Activated T-cell treated with anti-CD3 and anti-CD28 coated beads, Interleukin-2, amount 50 U/mL, for 4 hours (primary cell): ENCODE results near the gene UCP3. TPM values are rescaled to one million over a fixed set of nuclear protein-coding genes. Genes with fewer than 3 reads are reported as not detected.
A peak's percentile ranks its signal among the peaks of the same experiment; 100 is the strongest.

Source experiments
- ATAC-seq, 2 donors: fragments of 200-7000 bp; cut with Tn5 transposase; one replicate each; pipeline ENCODE4 v1.10.0; 2021
- DNase-seq: peaks from one replicate; pipeline ENCODE4 v3.0.0-alpha.2; 2020
- H3K27me3 Mint-ChIP-seq: one replicate; pipeline ENCODE4 v1.8.0; 2021; ENCODE audit warnings: low read depth, mixed read lengths
- H3K36me3 Mint-ChIP-seq: one replicate; pipeline ENCODE4 v1.8.0; 2022; ENCODE audit warnings: mixed read lengths; ENCODE audit not compliant: insufficient read depth
- H3K4me1 Mint-ChIP-seq: one replicate; pipeline ENCODE4 v1.8.0; 2021; ENCODE audit warnings: low read depth, mixed read lengths
- H3K4me3 Mint-ChIP-seq: one replicate; pipeline ENCODE4 v1.8.0; 2021; ENCODE audit warnings: mild to moderate bottlenecking, moderate library complexity, mixed read lengths
- H3K9me3 Mint-ChIP-seq: one replicate; pipeline ENCODE4 v1.8.0; 2021; ENCODE audit warnings: mixed read lengths
- total RNA-seq, 3 donors: library from RNA; stranded (reverse); gene quantifications; one replicate each; pipeline ENCODE4 v1.2.1, GENCODE V29; 2021

The UCP3 gene
- total RNA-seq, 3 donors from 2014 or later: 1.3 to 2.6 (median 1.7) TPM

GRCh38 chr11:73950869-73951710, 57.8 kb downstream of the UCP3 start, which contains the start of gene DNAJB13:
TSS of gene DNAJB13 (plus strand) at chr11:73951026. CDS start at chr11:73951070, 44 bp downstream.
- Mint-ChIP-seq H3K4me1 (no peaks in the 10 kb centered on the region), H3K9me3 (no peaks in the 10 kb centered on the region), H3K36me3 (no peaks in the 10 kb centered on the region), H3K27me3 (no peaks in the 10 kb centered on the region), H3K4me3 (no peak within 1 kb of the TSS)
- peak in 1 of 2 donors; percentile 62 for ATAC-seq
- no peak for DNase-seq

Other genes starting within 250 kb of the UCP3 start
- gene RAB6A, start 248.0 kb downstream of the UCP3 start, total RNA-seq: 10 to 100 TPM; 53.3 to 62.7 (median 59.5) TPM
- 10 to 100 TPM; 49.9 to 51.5 (median 51.3) TPM for gene MRPL48, start 221.2 kb downstream of the UCP3 start, total RNA-seq
- gene COA4, start 132.2 kb downstream of the UCP3 start, total RNA-seq: 100 to 1,000 TPM; 124 to 137 (median 128) TPM
- gene PAAF1, start 132.1 kb downstream of the UCP3 start, total RNA-seq: 10 to 100 TPM; 21.6 to 28.4 (median 22.0) TPM
- gene DNAJB13, start 58.1 kb downstream of the UCP3 start, total RNA-seq: under 1 TPM in 2 of 3 donors, not detected in 1; 0.27 to 0.61 TPM
- gene UCP2, start 26.2 kb downstream of the UCP3 start, total RNA-seq: 100 to 1,000 TPM in 1 of 3 donors, 10 to 100 TPM in 2; 69.3 to 146 (median 88.9) TPM
- gene C2CD3, start 161.9 kb upstream of the UCP3 start, total RNA-seq: 10 to 100 TPM; 28.9 to 32.4 (median 29.8) TPM
- 10 to 100 TPM; 27.7 to 38.3 (median 30.4) TPM for gene PPME1, start 162.2 kb upstream of the UCP3 start, total RNA-seq